Activated naive CD8-positive, alpha-beta T cell treated with anti-CD3 and anti-CD28 coated beads for 36 hours (primary cell): ENCODE results near the gene KCTD13. TPM values are rescaled to one million over a fixed set of nuclear protein-coding genes. Genes with fewer than 3 reads are reported as not detected.
"Not testable (repeated sequence)": the region's sequence is repeated elsewhere in the genome, so short reads cannot be mapped to it uniquely, and the experiment has no call there.

Experiments
- DNase-seq: peaks from one replicate; pipeline ENCODE4 v3.0.0; 2021
- H3K27ac Mint-ChIP-seq: one replicate; pipeline ENCODE4 v1.8.0; 2022; ENCODE audit warnings: mild to moderate bottlenecking, moderate library complexity, mixed read lengths
- H3K27me3 Mint-ChIP-seq: one replicate; pipeline ENCODE4 v1.8.0; 2022; ENCODE audit warnings: mild to moderate bottlenecking, mixed read lengths
- H3K36me3 Mint-ChIP-seq: one replicate; pipeline ENCODE4 v1.8.0; 2021; ENCODE audit warnings: mild to moderate bottlenecking, mixed read lengths
- H3K4me1 Mint-ChIP-seq: one replicate; pipeline ENCODE4 v1.8.0; 2021; ENCODE audit warnings: mixed read lengths
- H3K4me3 Mint-ChIP-seq: one replicate; pipeline ENCODE4 v1.8.0; 2022; ENCODE audit warnings: mild to moderate bottlenecking, moderate library complexity, mixed read lengths
- H3K9me3 Mint-ChIP-seq: one replicate; pipeline ENCODE4 v1.8.0; 2022; ENCODE audit warnings: mixed read lengths
- total RNA-seq, 2 experiments: library from RNA; stranded (reverse); gene quantifications; one replicate each; pipeline ENCODE4 v1.2.3, GENCODE V29; 2021

The KCTD13 gene
- total RNA-seq, 2 experiments from 2014 or later, result 27.2 to 30.3 TPM

GRCh38 chr16:29921034-29921385 is 5.0 kb downstream of the KCTD13 start:
- Mint-ChIP-seq H3K27me3 (no peaks in the 10 kb centered on the region), H3K4me1 (peaks cover 31% of the 10 kb centered on the region), H3K9me3 (no peaks in the 10 kb centered on the region), H3K27ac (no peak overlapping the region), H3K4me3 (no peak overlapping the region), H3K36me3 (peaks cover 31% of the 10 kb centered on the region)
- DNase-seq, result no peak

GRCh38 chr16:29920288-29921033 is 5.6 kb downstream of the KCTD13 start:
- Mint-ChIP-seq H3K27me3 (no peaks in the 10 kb centered on the region), H3K4me3 (no peak overlapping the region), H3K36me3 (peaks cover 29% of the 10 kb centered on the region), H3K9me3 (no peaks in the 10 kb centered on the region), H3K27ac (no peak overlapping the region), H3K4me1 (peaks cover 36% of the 10 kb centered on the region)
- DNase-seq, result no peak

- Mint-ChIP-seq H3K36me3 (peaks cover 25% of the 10 kb centered on the region), H3K4me3 (no peak overlapping the region), H3K27me3 (no peaks in the 10 kb centered on the region), H3K9me3 (no peaks in the 10 kb centered on the region), H3K4me1 (peaks cover 17% of the 10 kb centered on the region), H3K27ac (no peak overlapping the region)
- DNase-seq, result no peak
Measured at GRCh38 chr16:29916979-29917378, 9.0 kb downstream of the KCTD13 start.

GRCh38 chr16:29915590-29916247 is 10.3 kb downstream of the KCTD13 start:
- H3K36me3 Mint-ChIP-seq, result peaks cover 20% of the 10 kb centered on the region
- H3K9me3 Mint-ChIP-seq, result no peaks in the 10 kb centered on the region
- peaks cover 13% of the 10 kb centered on the region for H3K4me1 Mint-ChIP-seq
- H3K27me3 Mint-ChIP-seq, result no peaks in the 10 kb centered on the region
- no peak for DNase-seq
- H3K4me3 Mint-ChIP-seq, result no peak overlapping the region
- H3K27ac Mint-ChIP-seq, result no peak overlapping the region

GRCh38 chr16:29913514-29913913 is 12.5 kb downstream of the KCTD13 start:
- H3K27ac Mint-ChIP-seq, result no peak overlapping the region
- peaks cover 9% of the 10 kb centered on the region for H3K4me1 Mint-ChIP-seq
- H3K36me3 Mint-ChIP-seq, result peaks cover 17% of the 10 kb centered on the region

GRCh38 chr16:29912087-29912486 is 13.9 kb downstream of the KCTD13 start:
- Mint-ChIP-seq H3K27ac (no peak overlapping the region), H3K27me3 (no peaks in the 10 kb centered on the region), H3K4me1 (peaks cover 9% of the 10 kb centered on the region), H3K9me3 (no peaks in the 10 kb centered on the region), H3K4me3 (peak overlapping the region; percentile 63), H3K36me3 (peaks cover 15% of the 10 kb centered on the region)
- no peak for DNase-seq

More at GRCh38 chr16:29913514-29913913, 12.5 kb downstream of the KCTD13 start:
- Mint-ChIP-seq H3K27me3 (no peaks in the 10 kb centered on the region), H3K4me3 (no peak overlapping the region), H3K9me3 (no peaks in the 10 kb centered on the region)
- DNase-seq, result no peak

- Mint-ChIP-seq H3K4me1 (peaks cover 9% of the 10 kb centered on the region), H3K9me3 (no peaks in the 10 kb centered on the region), H3K36me3 (peaks cover 10% of the 10 kb centered on the region), H3K4me3 (no peak overlapping the region), H3K27ac (no peak overlapping the region), H3K27me3 (no peaks in the 10 kb centered on the region)
- DNase-seq, result no peak
Measured at GRCh38 chr16:29911676-29912010, 14.4 kb downstream of the KCTD13 start.

GRCh38 chr16:29910819-29911675 is 15.0 kb downstream of the KCTD13 start:
- Mint-ChIP-seq H3K27ac (no peak overlapping the region), H3K36me3 (peaks cover 6% of the 10 kb centered on the region), H3K4me1 (peaks cover 5% of the 10 kb centered on the region), H3K9me3 (no peaks in the 10 kb centered on the region), H3K27me3 (no peaks in the 10 kb centered on the region), H3K4me3 (no peak overlapping the region)
- no peak for DNase-seq

- not testable (repeated sequence) for H3K4me1 Mint-ChIP-seq, DNase-seq, H3K9me3 Mint-ChIP-seq, H3K27ac Mint-ChIP-seq, H3K27me3 Mint-ChIP-seq, H3K4me3 Mint-ChIP-seq, H3K36me3 Mint-ChIP-seq
Measured at GRCh38 chr16:29909851-29910250, 16.2 kb downstream of the KCTD13 start.

- H3K4me3 Mint-ChIP-seq, result no peak overlapping the region
- no peaks in the 10 kb centered on the region for H3K9me3 Mint-ChIP-seq
- peaks cover 4% of the 10 kb centered on the region for H3K36me3 Mint-ChIP-seq
Measured at GRCh38 chr16:29909391-29909790, 16.6 kb downstream of the KCTD13 start.

GRCh38 chr16:29908719-29909220 is 17.3 kb downstream of the KCTD13 start:
- H3K9me3 Mint-ChIP-seq, result no peaks in the 10 kb centered on the region
- DNase-seq, result no peak
- no peak overlapping the region for H3K27ac Mint-ChIP-seq
- no peak overlapping the region for H3K4me3 Mint-ChIP-seq
- H3K27me3 Mint-ChIP-seq, result no peaks in the 10 kb centered on the region
- H3K4me1 Mint-ChIP-seq, result no peaks in the 10 kb centered on the region
- peaks cover 4% of the 10 kb centered on the region for H3K36me3 Mint-ChIP-seq

More at GRCh38 chr16:29909391-29909790, 16.6 kb downstream of the KCTD13 start:
- Mint-ChIP-seq H3K27ac (no peak overlapping the region), H3K4me1 (no peaks in the 10 kb centered on the region), H3K27me3 (no peaks in the 10 kb centered on the region)
- DNase-seq, result no peak

- Mint-ChIP-seq H3K27ac (no peak overlapping the region), H3K4me1 (peaks cover 5% of the 10 kb centered on the region), H3K4me3 (no peak overlapping the region)
Measured at GRCh38 chr16:29907973-29908372, 18.1 kb downstream of the KCTD13 start.

GRCh38 chr16:29906520-29907244 is 19.3 kb downstream of the KCTD13 start:
- peaks cover 5% of the 10 kb centered on the region for H3K4me1 Mint-ChIP-seq
- peaks cover 2% of the 10 kb centered on the region for H3K36me3 Mint-ChIP-seq
- no peak overlapping the region for H3K4me3 Mint-ChIP-seq
- no peak overlapping the region for H3K27ac Mint-ChIP-seq
- H3K27me3 Mint-ChIP-seq, result no peaks in the 10 kb centered on the region
- H3K9me3 Mint-ChIP-seq, result no peaks in the 10 kb centered on the region
- DNase-seq, result no peak

More at GRCh38 chr16:29907973-29908372, 18.1 kb downstream of the KCTD13 start:
- no peak for DNase-seq
- Mint-ChIP-seq H3K27me3 (no peaks in the 10 kb centered on the region), H3K36me3 (peaks cover 2% of the 10 kb centered on the region), H3K9me3 (no peaks in the 10 kb centered on the region)

- DNase-seq, result no peak
- Mint-ChIP-seq H3K9me3 (no peaks in the 10 kb centered on the region), H3K4me1 (peaks cover 8% of the 10 kb centered on the region), H3K36me3 (peaks cover 2% of the 10 kb centered on the region), H3K27ac (no peak overlapping the region), H3K4me3 (no peak overlapping the region), H3K27me3 (peaks cover 2% of the 10 kb centered on the region)
Measured at GRCh38 chr16:29905668-29906067, 20.4 kb downstream of the KCTD13 start.
